Smooth muscle cell (in vitro differentiated cells): ENCODE data around the gene LIMS2. TPM values are rescaled to one million over a fixed set of nuclear protein-coding genes. Genes with fewer than 3 reads are reported as not detected.

Source experiments
- DNase-seq: peaks from one replicate; lab custom pipeline; 2025; ENCODE audit not compliant: unreplicated experiment; lab: John Stamatoyannopoulos, UW
- H2AFZ ChIP-seq: fragments of 200-600 bp; sonication (generic); 2 replicates; pipeline ENCODE4 v1.6.0; 2016; ENCODE audit warnings: antibody characterized with exemption, low read depth, mild to moderate bottlenecking
- H3F3A ChIP-seq: fragments of 200-600 bp; sonication (generic); 2 replicates; pipeline ENCODE4 v1.6.0; 2017; ENCODE audit warnings: antibody characterized with exemption, low read depth
- H3K27ac ChIP-seq: fragments of 200-600 bp; sonication (generic); 2 replicates; pipeline ENCODE4 v1.5.1; 2016; ENCODE audit warnings: low read depth, mild to moderate bottlenecking
- H3K27me3 ChIP-seq: fragments of 200-600 bp; sonication (generic); 2 replicates; pipeline ENCODE4 v1.6.1; 2016; ENCODE audit warnings: low read depth, mild to moderate bottlenecking
- H3K36me3 ChIP-seq: fragments of 200-600 bp; sonication (generic); 2 replicates; pipeline ENCODE4 v1.5.1; 2016; ENCODE audit warnings: low read depth
- H3K4me1 ChIP-seq: fragments of 200-600 bp; sonication (generic); 2 replicates; pipeline ENCODE4 v1.5.1; 2016; ENCODE audit warnings: low read depth
- H3K4me2 ChIP-seq: fragments of 200-600 bp; sonication (generic); 2 replicates; pipeline ENCODE4 v1.6.0; 2016; ENCODE audit warnings: mild to moderate bottlenecking
- H3K4me3 ChIP-seq: fragments of 200-600 bp; sonication (generic); 2 replicates; pipeline ENCODE4 v1.5.1; 2016; ENCODE audit warnings: mild to moderate bottlenecking
- H3K79me2 ChIP-seq: fragments of 200-600 bp; sonication (generic); 2 replicates; pipeline ENCODE4 v1.6.0; 2016; ENCODE audit warnings: low read depth, mild to moderate bottlenecking
- H3K9ac ChIP-seq: fragments of 200-600 bp; sonication (generic); 2 replicates; pipeline ENCODE4 v1.6.0; 2016; ENCODE audit warnings: low read depth
- H3K9me3 ChIP-seq: fragments of 200-600 bp; sonication (generic); replicated peaks from 2 replicates; pipeline ENCODE4 v1.5.1; 2016; ENCODE audit warnings: low read depth
- H4K20me1 ChIP-seq: fragments of 200-600 bp; sonication (generic); 2 replicates; pipeline ENCODE4 v1.6.0; 2016; ENCODE audit warnings: low read depth
- WGBS: methylation state at CpG from one replicate; pipeline ENCODE4 v1.1.7; 2016; ENCODE audit warnings: low lambda C conversion rate; 5-methylcytosine and 5-hydroxymethylcytosine counted together
- polyA plus RNA-seq: library from polyadenylated mRNA; unstranded; fragments of >200 nt; fragmentation: Nextera tagmentation; extraction: Ambion mirVana; gene quantifications from 2 replicates; pipeline ENCODE4 v1.2.1, GENCODE V29; 2016
- total RNA-seq: library from RNA; depleted of rRNA; stranded (reverse); fragments of >200 nt; gene quantifications from 2 replicates; pipeline ENCODE4 v1.2.3, GENCODE V29; 2014
- TF ChIP-seq, protein P1 (sequence below): fragments of 200-600 bp; sonication (generic); IDR thresholded peaks from 2 replicates; pipeline ENCODE4 v1.5.1; 2017; ENCODE audit warnings: borderline replicate concordance, mild to moderate bottlenecking, antibody characterized with exemption; ENCODE audit not compliant: insufficient read depth, poor library complexity, severe bottlenecking

Gene LIMS2
- total and polyA plus RNA-seq, 2 experiments from 2014 or later: 8.4 to 22.3 TPM

- Histone ChIP-seq H3K27ac (no peak overlapping the region), H3K27me3 (no peaks in the 10 kb centered on the region), H3K79me2 (no peaks in the 10 kb centered on the region), H3K4me1 (peaks cover 9% of the 10 kb centered on the region), H2AFZ (no peak overlapping the region), H3K4me3 (no peak overlapping the region), H4K20me1 (no peaks in the 10 kb centered on the region), H3K4me2 (no peak overlapping the region), H3K9me3 (no peaks in the 10 kb centered on the region), H3F3A (no peaks in the 10 kb centered on the region), H3K9ac (no peak overlapping the region), H3K36me3 (no peaks in the 10 kb centered on the region)
- TF ChIP-seq, protein P1, sequence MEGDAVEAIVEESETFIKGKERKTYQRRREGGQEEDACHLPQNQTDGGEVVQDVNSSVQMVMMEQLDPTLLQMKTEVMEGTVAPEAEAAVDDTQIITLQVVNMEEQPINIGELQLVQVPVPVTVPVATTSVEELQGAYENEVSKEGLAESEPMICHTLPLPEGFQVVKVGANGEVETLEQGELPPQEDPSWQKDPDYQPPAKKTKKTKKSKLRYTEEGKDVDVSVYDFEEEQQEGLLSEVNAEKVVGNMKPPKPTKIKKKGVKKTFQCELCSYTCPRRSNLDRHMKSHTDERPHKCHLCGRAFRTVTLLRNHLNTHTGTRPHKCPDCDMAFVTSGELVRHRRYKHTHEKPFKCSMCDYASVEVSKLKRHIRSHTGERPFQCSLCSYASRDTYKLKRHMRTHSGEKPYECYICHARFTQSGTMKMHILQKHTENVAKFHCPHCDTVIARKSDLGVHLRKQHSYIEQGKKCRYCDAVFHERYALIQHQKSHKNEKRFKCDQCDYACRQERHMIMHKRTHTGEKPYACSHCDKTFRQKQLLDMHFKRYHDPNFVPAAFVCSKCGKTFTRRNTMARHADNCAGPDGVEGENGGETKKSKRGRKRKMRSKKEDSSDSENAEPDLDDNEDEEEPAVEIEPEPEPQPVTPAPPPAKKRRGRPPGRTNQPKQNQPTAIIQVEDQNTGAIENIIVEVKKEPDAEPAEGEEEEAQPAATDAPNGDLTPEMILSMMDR: no peak
- WGBS: 80% methylated on average over 25 of the region's 25 CpGs
- no peak for DNase-seq
Observed at GRCh38 chr2:127652786-127653357, 22.5 kb downstream of the LIMS2 start.

DNA sequence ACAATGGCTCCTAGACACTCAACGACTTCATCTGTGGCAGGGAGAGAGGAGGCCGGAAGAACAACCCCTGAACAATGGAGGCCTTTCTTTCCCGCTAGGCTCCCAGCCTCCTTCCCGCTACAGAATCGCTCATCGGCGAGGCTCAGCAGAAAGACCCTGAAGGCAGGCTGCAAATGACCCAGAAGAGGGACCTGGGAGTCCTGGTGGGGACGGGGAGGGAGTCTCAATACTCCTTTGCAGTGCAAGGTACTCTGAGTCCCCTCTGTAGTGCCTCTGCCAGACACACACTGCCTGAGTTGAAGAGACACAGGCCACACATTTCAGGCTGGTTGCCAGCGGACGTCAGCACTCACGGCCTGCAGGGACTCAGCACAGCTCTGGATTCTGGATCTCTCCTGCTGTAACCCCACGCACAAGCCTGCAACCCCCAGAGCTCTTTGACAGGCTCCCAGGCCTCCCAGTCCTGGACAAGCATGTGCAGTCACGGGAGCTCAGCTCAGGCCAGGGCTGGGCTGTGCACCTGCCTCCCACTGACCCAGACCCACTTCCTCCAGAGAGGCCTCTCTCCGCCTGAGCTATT, 23.3 kb downstream of the LIMS2 start:
- no peaks in the 10 kb centered on the region for H4K20me1 ChIP-seq
- no peaks in the 10 kb centered on the region for H3K27me3 ChIP-seq
- no peaks in the 10 kb centered on the region for H3K9me3 ChIP-seq
- no peak overlapping the region for H3K4me3 ChIP-seq
- no peaks in the 10 kb centered on the region for H3F3A ChIP-seq
- H3K36me3 ChIP-seq: no peaks in the 10 kb centered on the region
- no peak overlapping the region for H2AFZ ChIP-seq
- WGBS: 74% methylated on average over 14 of the region's 14 CpGs
- H3K9ac ChIP-seq: no peak overlapping the region
- DNase-seq: peak; percentile 26
- H3K4me1 ChIP-seq: peaks cover 9% of the 10 kb centered on the region
- TF ChIP-seq, protein P1: no peak
- no peaks in the 10 kb centered on the region for H3K79me2 ChIP-seq
- H3K27ac ChIP-seq: no peak overlapping the region
- no peak overlapping the region for H3K4me2 ChIP-seq

- Histone ChIP-seq H3K4me2 (no peak overlapping the region), H3K4me3 (no peak overlapping the region), H4K20me1 (no peaks in the 10 kb centered on the region), H3K27me3 (no peaks in the 10 kb centered on the region), H2AFZ (no peak overlapping the region), H3F3A (no peaks in the 10 kb centered on the region), H3K79me2 (no peaks in the 10 kb centered on the region), H3K9me3 (no peaks in the 10 kb centered on the region), H3K36me3 (no peaks in the 10 kb centered on the region), H3K27ac (no peak overlapping the region), H3K4me1 (peaks cover 9% of the 10 kb centered on the region), H3K9ac (no peak overlapping the region)
- TF ChIP-seq, protein P1: no peak
- no peak for DNase-seq
- WGBS: 94% methylated on average over 29 of the region's 29 CpGs
Observed at GRCh38 chr2:127651381-127651809, 23.9 kb downstream of the LIMS2 start.

- WGBS: 96% methylated on average over 28 of the region's 28 CpGs
- Histone ChIP-seq H3F3A (no peaks in the 10 kb centered on the region), H3K4me1 (peaks cover 7% of the 10 kb centered on the region), H4K20me1 (no peaks in the 10 kb centered on the region), H3K4me3 (no peak overlapping the region), H3K27me3 (no peaks in the 10 kb centered on the region), H3K27ac (no peak overlapping the region), H3K79me2 (no peaks in the 10 kb centered on the region), H2AFZ (no peak overlapping the region), H3K9me3 (no peaks in the 10 kb centered on the region), H3K9ac (no peak overlapping the region), H3K36me3 (no peaks in the 10 kb centered on the region), H3K4me2 (no peak overlapping the region)
- no peak for DNase-seq
- TF ChIP-seq, protein P1: no peak
Observed at GRCh38 chr2:127650785-127651380, 24.4 kb downstream of the LIMS2 start.
